22Rv1 (cell line): ENCODE data around the gene USP48.

ENCODE experiments used
- CTCF ChIP-seq: fragments of 450-650 bp; IDR thresholded peaks from 2 replicates; pipeline ENCODE4 v1.5.1; 2017; ENCODE audit warnings: mild to moderate bottlenecking
- ZFX ChIP-seq: fragments of 450-650 bp; IDR thresholded peaks from 2 replicates; pipeline ENCODE4 v1.6.1; 2017; ENCODE audit warnings: antibody characterized with exemption, borderline replicate concordance

GRCh38 chr1:21643624-21644023 lies 139.3 kb downstream of the USP48 start:
- TF ChIP-seq CTCF (no peak), ZFX (no peak)
